Cardiac fibroblast (primary cell): ENCODE results near the gene NEURL1.
"Not testable (repeated sequence)": the region's sequence is repeated elsewhere in the genome, so short reads cannot be mapped to it uniquely, and the experiment has no call there.

Source experiments
- DNase-seq, 2 donors: peaks; one replicate each; pipeline versions ENCODE4 v3.0.0 to v3.0.0-alpha.2; 2010; ENCODE audit warnings: low read depth in 2 of 2
- H3K4me3 ChIP-seq, 2 donors: replicated peaks in 1 of 2; 1 replicate in 1 of 2; 2 replicates in 1 of 2; pipeline ENCODE4 v1.5.1; 2011; ENCODE audit warnings: low read depth in 2 of 2, low read length in 2 of 2, mild to moderate bottlenecking in 2 of 2, moderate library complexity in 1 of 2
- CTCF ChIP-seq: IDR thresholded peaks from one replicate; pipeline ENCODE4 v1.5.1; 2011; ENCODE audit warnings: low read depth, mild to moderate bottlenecking, low read length, inconsistent platforms

NEURL1 gene

GRCh38 chr10:103626178-103626577, 132.7 kb downstream of the NEURL1 start:
- DNase-seq: no peak
- no peak overlapping the region for H3K4me3 ChIP-seq
- TF ChIP-seq CTCF: no peak

DNA sequence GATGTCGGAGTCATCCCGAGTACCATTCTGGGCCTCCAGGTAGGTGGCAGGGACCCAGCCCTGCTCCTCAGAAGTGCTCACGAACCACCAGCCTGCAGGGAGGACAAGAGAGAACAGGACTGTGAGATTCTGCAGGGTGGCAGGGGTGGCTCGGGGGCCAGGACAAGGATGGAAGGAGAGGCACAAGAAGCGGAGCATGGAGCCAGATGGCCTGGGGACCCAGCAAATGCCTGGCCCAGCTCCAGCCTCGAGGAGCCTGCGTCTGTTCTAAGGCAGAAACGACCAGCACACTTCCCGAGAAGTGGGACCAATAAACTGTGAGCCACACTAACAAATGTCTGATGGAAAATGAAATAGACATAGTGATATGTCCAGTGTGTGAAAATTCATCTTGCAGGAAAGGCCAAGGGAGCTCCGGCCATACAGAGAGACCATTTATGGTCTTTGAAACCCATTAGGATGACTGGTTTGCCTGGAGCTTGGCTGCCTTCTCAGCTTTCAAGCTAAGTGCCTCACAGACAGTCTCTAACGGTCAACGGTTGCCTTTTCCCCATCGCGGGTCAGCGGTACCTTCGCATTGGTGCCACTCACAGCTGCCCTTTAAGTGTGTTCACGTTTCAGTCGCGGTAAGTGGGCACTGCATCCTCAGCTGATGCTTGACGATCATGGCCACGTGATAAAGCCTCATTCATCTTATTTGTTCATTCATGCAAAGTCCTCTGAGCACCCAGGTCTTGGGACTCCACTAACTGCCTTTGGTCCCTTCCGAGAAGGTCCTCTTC, 133.8 kb downstream of the NEURL1 start:
- no peak overlapping the region for H3K4me3 ChIP-seq
- DNase-seq: no peak
- no peak for TF ChIP-seq CTCF

GRCh38 chr10:103627893-103628292, 134.4 kb downstream of the NEURL1 start:
- no peak for TF ChIP-seq CTCF
- DNase-seq: no peak

GRCh38 chr10:103629581-103629980, 136.1 kb downstream of the NEURL1 start:
- no peak for DNase-seq
- no peak for TF ChIP-seq CTCF
- no peak overlapping the region for H3K4me3 ChIP-seq

More at GRCh38 chr10:103627893-103628292, 134.4 kb downstream of the NEURL1 start:
- H3K4me3 ChIP-seq: no peak overlapping the region

- no peak for TF ChIP-seq CTCF
- H3K4me3 ChIP-seq: no peak overlapping the region
- no peak for DNase-seq
Observed at GRCh38 chr10:103630156-103630555, 136.7 kb downstream of the NEURL1 start.

DNA sequence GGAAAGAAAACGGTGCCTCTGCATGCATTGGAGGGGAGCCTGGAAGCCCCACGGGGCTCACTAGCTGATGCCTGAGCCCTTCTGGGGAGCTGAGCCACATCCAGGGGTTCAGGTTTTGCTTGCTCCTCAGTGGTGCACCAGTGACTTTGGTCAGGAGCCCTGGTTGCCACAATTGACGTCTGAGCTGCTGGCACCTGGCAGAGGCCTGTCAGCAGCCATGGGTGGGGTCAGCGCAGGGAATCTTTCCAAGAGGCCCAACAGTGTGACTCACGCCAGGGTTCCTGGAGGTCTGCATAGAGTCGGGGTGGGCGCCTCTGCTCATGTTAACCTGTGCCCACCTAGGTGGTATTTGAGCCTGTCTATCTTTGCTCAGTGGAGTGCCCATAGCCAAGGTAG, 138.7 kb downstream of the NEURL1 start:
- no peak overlapping the region for H3K4me3 ChIP-seq
- TF ChIP-seq CTCF: no peak
- peak in 1 of 2 donors; percentile 26 for DNase-seq

GRCh38 chr10:103632871-103633270, 139.4 kb downstream of the NEURL1 start:
- H3K4me3 ChIP-seq, DNase-seq: not testable (repeated sequence)
